Retina (tissue), 1 donor: ENCODE measurements around the gene HMGXB4.
"Not testable (repeated sequence)": the region's sequence is repeated elsewhere in the genome, so short reads cannot be mapped to it uniquely, and the experiment has no call there.

ENCODE experiments used
- DNase-seq: peaks from one replicate; pipeline ENCODE4 v3.0.0-alpha.2; 2016

Gene HMGXB4, protein sequence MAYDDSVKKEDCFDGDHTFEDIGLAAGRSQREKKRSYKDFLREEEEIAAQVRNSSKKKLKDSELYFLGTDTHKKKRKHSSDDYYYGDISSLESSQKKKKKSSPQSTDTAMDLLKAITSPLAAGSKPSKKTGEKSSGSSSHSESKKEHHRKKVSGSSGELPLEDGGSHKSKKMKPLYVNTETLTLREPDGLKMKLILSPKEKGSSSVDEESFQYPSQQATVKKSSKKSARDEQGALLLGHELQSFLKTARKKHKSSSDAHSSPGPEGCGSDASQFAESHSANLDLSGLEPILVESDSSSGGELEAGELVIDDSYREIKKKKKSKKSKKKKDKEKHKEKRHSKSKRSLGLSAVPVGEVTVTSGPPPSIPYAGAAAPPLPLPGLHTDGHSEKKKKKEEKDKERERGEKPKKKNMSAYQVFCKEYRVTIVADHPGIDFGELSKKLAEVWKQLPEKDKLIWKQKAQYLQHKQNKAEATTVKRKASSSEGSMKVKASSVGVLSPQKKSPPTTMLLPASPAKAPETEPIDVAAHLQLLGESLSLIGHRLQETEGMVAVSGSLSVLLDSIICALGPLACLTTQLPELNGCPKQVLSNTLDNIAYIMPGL

GRCh38 chr22:35257321-35258190 is at the start of gene HMGXB4:
HMGXB4 (plus strand) TSS chr22:35257493; CDS start chr22:35262391, 4,898 bp downstream.
- peak; percentile 91 for DNase-seq

- DNase-seq = no peak
These were observed 49.3 kb upstream of the HMGXB4 start for GRCh38 chr22:35208003-35208402.

GRCh38 chr22:35209203-35209602 is 48.1 kb upstream of the HMGXB4 start:
- DNase-seq = no peak

DNA sequence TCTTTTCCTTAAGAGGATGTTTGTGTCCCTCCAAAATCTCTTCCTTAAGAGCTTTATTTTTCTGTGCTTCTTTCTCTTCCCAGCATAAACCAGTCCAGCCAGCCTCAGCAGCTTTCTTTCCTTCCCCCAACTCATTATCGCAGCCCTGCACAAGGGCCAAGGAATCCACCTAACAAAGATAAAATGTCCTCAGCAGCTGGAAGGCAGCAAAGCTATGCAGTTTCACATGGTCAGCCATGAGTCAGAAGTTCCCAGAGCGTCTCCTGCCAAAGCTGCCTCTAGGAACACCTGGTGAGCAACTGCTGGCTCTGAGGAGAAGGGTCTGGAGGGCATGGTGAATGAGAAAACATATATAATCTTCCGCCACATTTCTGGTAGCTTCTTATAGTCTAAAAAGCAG is 45.3 kb upstream of the HMGXB4 start:
- no peak for DNase-seq

GRCh38 chr22:35212996-35213395 is 44.3 kb upstream of the HMGXB4 start:
- no peak for DNase-seq

- no peak for DNase-seq
These were observed 42.3 kb upstream of the HMGXB4 start for GRCh38 chr22:35214968-35215367.

DNA sequence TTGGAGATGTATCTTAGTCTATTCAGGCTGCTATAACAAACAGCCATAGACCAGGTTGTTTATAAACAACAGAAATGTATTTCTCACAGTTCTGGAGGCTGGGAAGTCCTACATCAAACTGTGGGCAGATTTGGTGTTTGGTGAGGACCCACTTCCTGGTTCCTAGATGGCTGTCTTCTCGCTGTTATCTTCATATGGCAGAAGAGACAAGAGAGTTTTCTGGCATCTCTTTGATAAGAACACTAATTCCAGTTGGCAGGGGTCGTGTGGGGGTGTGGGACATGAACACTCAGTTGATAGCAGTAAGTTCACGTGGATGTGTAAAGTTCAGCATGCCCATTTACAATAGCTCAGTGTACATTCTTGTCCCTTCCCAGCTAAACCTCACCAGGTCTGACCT is 41.3 kb upstream of the HMGXB4 start:
- no peak for DNase-seq

- DNase-seq = no peak
These were observed 39.8 kb upstream of the HMGXB4 start for GRCh38 chr22:35217527-35217926.

DNA sequence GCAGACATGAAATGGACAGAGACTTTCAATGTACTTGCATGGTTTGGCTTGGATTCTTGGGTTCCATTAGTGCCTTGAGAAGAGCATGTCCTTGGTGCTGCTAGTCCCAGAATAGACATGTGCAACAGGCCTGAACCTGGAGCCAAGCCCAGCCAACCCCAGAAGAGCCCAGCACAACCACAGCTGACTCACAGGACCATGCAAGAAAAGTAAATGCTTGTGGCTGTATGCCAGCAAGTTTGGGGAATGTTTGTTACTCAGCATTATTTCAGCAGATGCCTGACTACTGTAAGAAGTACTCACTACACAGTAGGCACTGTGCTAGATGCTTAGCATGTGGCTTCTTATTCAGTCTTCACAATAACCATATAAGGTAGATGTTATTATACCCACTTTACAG is 39.2 kb upstream of the HMGXB4 start:
- no peak for DNase-seq

- DNase-seq = no peak
These were observed 38.3 kb upstream of the HMGXB4 start for GRCh38 chr22:35219012-35219411.

DNA sequence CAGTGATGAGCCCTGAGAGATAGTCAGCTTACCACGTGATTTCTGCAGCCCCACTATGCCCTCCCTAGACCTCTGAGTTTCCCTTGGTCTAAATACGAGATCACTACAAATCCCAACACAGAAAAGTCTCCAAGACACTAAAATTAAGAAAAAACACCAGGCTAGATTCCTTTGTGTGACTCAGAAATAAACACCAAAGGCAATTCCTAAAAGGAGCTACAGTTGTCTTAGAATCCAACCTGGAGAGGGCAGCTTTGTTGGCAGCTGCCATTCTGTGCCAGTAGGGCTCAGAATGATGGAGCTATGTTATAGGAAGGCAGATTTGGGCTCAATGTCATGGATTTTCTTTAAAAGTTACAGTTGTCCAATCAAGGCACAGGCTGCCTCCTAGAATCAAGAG is 37.1 kb upstream of the HMGXB4 start:
- no peak for DNase-seq

DNA sequence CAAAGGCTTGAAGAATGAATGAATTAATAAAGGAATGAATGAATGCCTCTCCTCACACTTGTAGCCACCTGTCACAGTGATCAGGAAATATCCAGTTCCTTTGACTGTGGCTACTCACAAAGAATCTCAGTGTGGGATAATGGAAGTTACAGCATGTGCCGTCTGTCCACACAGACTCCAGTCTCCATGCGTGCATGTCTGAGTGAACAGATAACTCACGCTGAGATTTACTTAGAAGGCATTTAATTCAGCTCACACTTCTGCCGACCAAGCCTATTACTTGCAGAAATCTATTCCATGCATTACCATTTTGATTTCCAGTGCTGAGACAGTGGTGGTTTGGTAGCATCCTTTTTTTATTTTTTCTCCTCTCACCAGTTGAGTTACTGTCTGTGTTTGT is 32.3 kb upstream of the HMGXB4 start:
- no peak for DNase-seq

- no peak for DNase-seq
These were observed 30.2 kb upstream of the HMGXB4 start for GRCh38 chr22:35226958-35227647.

GRCh38 chr22:35229865-35230264 is 27.4 kb upstream of the HMGXB4 start:
- DNase-seq = no peak

DNA sequence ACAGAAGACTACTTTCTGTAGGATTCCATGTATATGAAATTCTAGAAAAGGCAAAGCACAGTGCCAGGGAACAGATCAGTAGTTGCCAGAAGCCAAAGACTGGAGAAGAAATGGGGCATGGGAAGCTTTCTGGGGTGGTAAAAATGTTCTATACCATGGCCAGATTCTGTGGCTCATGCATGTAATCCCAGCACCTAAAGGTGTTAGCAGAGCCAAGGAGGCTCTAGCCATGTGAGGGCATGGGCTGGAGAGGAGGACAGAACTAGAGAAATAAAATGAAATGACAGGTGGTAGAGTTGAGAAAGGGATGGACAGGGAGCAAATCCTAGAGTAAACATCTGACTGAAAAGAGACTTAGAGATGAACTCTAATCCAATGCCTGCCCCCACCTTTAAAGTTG is 26.9 kb upstream of the HMGXB4 start:
- DNase-seq = no peak

- no peak for DNase-seq
These were observed 26.3 kb upstream of the HMGXB4 start for GRCh38 chr22:35230839-35231584.

DNA sequence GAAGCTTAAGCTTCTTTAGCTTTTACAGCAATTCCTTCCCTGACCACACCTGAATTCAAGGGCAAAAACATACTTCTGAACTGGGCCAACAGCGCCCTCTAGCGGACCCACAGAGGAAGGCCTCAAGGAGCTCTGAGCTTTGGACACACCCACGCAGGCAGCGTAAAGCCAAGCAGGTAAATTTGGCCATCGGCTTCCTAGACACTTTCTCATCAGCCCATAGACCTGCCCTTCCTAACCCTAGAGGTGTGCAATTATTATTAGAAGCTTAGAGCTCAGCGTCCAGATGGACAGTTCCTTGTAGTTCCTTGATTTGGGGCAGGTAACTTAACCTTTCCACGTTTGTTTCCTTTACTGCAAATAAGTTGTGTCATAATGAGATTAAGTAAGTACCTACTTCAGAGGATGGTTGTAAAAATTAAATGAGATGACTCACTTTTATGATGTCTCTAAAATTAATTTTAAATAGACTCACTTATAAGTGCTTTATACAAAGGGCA is 25.7 kb upstream of the HMGXB4 start:
- peak; percentile 64 for DNase-seq

DNA sequence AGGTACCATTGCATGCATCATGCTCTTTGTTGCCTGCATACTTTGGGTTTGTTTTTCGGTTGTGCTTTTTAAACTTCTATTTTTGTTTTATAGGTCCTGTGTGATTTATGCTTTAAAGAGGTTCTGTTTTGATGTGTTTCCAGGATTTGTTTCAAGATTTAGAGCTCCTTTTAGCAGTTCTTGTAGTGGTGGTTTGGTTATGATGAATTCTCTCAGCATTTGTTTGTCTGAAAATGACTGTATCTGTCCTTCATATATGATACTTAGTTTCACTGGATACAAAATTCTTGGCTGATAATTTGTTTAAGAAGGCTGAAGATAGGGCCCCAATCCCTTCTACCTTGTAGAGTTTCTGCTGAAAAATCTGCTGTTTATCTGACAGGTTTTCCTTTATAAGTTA is 18.5 kb upstream of the HMGXB4 start:
- DNase-seq = not testable (repeated sequence)

DNA sequence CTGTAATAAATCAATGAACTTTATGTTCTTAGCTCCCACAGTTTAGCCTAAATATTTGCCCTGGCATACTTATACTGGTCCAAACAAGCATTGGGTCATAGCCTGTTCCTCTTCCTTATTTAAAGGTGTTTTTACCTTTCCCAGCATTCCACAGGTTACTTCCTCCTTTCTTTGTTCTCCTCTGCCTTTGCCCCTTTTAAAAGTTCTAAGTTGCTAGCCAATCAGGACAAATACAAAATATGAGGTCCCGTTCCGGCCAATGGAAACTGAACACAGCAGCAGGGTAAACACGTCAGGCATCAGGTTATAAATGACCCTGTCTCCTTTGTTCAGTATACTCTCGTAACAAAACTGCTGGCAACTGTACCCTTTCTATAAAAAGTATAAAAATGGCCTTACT is 12.8 kb upstream of the HMGXB4 start:
- not testable (repeated sequence) for DNase-seq

DNA sequence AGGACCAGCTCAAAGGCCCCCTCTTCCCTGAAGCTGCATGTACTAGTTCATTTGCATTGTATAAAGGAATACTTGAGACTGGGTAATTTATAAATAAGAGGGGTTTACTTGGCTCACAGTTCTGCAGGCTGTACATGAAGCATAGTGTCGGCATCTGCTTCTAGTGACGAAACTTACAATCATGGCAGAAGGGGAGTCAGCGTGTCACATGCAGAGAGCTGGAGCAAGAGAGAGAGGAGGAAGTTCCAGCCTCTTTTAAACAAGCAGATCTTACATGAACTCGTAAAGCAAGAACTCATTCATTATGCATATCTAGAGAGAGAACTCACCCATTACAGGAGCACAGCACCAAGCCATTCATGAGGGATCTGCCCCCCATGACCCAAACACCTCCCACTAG is 7.1 kb upstream of the HMGXB4 start:
- DNase-seq = no peak

DNA sequence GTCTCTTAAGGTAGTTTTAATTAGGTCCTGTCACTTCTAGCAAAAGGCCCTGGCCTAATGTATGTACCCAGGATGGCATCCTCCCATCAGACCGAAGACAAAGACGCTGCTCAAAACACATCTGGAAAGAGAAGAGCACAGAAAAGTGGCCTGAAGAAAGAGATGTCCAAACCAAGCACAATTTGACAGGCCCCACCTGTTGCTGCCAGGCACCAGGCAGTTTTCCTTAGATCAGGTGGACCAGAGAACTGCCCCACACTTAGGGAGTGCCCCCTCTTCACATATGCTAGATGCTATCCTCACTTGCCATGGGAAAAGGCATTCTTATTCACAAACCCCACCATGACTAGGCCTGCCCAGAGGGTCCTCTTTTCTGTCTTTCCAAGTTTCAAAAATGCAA is 3.3 kb upstream of the HMGXB4 start:
- DNase-seq = no peak

DNA sequence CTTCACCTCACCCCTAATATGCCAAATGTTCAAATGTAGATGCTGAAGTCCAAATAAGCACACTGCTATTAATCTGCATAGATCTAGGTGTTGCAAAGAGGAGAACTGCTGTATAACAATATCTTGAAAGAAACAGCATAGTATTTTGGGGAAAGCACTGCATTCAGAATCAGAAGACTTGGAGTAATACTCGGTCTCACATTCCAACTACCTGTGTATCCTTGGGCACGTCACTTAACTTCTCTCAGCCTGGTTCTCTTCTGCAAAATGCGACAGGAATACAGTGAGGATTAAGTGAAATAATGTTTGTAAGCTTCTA is 332 bp upstream of the HMGXB4 start:
- DNase-seq = no peak
